ENCODE results near the gene GPBP1L1.
"Not testable (repeated sequence)": the region's sequence is repeated elsewhere in the genome, so short reads cannot be mapped to it uniquely, and the experiment has no call there.

GPBP1L1 gene

DNA sequence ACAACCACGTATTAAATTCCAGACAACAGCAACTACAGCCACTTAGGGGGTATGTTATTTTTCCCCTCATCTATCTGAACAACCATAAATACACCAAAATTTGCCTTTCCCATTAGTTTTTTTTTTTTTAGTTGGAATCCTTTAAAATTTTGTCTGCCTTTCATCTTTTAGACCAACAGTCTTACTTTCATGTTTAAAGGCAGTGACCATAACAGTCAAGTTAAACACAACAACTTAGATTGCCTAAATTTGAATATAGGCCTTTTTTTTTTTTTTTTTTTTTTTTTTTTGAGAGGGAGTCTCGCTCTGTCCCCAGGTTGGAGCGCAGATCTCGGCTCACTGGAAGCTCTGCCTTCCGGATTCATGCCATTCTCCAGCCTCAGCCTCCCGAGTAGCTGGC, 3.4 kb downstream of the GPBP1L1 start:
- DNase-seq (ENCODE audit: low spot score) = no peak

DNA sequence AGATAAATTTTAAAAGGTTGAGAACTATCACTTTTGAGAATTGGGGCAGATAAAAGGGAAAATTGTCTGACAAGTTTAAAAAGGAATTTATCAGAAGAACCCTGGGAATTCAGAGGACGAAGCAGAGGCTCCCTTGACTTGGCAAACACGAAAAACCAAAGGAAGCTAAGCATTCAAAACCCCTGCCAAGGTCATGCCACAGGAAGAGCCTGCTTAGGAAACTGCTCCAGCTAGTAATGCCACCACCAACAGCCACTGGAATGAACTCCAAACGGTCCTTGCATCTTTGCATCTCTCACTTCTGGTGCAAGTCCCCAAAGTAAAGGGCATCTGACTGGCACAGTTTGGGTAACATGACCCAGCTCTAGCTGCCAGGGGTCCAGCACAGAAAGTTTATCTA, 7.2 kb downstream of the GPBP1L1 start:
- no peak for DNase-seq (ENCODE audit: low spot score)

DNA sequence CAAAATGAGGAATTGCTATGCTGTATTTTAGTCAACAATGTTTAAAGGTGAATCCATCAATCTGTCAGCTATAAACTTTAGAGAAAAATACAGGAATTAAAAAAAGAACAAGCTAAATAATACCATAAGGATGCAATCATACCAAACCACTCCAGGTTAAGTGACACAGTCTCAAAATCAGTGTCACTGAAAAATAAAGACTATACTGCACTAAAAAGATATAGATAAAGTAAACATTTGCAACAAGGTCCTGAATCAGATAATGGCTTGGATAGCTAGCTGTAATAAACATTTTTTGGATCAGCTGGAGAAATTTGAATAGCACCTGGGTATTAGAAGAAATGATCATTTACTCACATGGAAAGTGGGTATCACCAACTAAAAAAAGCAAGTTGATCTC, 7.8 kb downstream of the GPBP1L1 start:
- no peak for DNase-seq (ENCODE audit: low spot score)

DNA sequence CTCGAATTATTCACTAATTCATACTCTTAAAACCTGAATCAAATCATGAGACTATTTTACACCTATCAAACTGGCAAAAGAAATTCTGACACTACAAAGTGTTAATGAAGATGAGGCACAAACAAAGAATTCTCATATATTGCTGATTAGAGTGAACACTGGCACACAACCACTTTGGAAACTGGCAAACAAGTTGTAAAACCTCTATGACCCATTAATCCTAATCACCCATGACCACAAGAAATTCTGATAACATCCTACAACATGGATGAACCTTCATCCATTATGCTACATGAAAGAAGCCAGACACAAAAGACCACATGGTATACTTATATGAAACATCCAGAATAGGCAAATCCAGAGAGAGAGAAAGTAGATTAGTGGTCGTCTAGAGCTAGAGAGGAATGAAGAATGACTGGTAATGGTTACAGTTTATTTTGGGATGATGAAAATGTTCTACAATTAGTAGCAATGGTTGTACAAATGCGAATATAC, 8.5 kb downstream of the GPBP1L1 start:
- DNase-seq (ENCODE audit: low spot score) = no peak

DNA sequence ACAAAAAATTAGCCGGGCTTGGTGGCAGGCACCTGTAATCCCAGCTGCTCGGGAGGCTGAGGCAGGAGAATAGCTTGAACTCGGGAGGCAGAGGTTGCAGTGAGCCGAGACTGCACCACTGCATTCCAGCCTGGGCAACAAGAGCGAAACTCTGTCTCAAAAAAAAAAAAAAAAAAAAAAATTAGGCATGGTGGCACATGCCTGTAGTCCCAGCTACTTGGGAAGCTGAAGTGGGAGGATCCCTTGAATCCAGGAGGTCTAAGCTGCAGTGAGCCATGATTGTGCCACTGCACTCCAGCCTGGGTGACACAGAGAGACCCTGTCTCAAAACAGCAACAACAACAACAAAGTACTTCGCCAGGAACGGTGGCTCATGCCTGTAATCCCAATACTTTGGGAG, 9.8 kb downstream of the GPBP1L1 start:
- DNase-seq (ENCODE audit: low spot score) = not testable (repeated sequence)

DNA sequence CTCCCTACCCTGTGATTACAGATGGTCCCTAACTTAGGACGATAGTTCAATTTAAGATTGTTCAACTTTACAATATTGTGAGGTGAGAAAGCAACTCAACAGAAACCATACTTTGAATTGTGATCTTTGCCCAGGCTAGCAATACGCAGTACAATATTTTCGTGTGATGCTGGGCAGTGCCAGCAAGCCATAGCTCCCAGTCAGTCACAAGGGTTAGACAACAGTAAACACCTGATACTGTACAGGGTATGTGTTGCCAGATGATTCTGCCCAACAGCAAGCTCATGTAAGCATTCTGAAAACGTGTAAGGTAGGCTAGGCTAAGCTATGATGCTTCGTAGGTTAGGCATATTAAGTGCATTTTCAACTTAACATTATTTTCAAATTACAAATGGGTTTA, 11.9 kb downstream of the GPBP1L1 start:
- DNase-seq (ENCODE audit: low spot score) = no peak

DNA sequence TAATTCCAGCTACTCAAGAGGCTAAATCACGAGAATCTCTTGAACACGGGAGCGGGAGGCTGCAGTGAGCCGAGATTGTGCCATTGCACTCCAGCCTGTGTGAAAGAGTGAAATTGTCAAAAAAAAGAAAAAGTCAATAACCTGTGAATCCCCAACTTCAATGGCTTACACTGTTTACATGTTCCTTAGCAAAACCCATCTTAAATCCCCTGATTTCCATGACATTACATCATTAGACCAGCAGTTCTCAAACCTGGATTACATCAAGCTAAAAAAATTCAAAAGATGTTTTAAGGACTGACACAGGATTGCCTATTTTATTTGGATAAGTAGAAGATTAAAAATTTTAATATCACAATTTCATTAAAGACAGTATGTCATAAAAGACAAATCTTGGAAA, 12.4 kb downstream of the GPBP1L1 start:
- no peak for DNase-seq (ENCODE audit: low spot score)

DNA sequence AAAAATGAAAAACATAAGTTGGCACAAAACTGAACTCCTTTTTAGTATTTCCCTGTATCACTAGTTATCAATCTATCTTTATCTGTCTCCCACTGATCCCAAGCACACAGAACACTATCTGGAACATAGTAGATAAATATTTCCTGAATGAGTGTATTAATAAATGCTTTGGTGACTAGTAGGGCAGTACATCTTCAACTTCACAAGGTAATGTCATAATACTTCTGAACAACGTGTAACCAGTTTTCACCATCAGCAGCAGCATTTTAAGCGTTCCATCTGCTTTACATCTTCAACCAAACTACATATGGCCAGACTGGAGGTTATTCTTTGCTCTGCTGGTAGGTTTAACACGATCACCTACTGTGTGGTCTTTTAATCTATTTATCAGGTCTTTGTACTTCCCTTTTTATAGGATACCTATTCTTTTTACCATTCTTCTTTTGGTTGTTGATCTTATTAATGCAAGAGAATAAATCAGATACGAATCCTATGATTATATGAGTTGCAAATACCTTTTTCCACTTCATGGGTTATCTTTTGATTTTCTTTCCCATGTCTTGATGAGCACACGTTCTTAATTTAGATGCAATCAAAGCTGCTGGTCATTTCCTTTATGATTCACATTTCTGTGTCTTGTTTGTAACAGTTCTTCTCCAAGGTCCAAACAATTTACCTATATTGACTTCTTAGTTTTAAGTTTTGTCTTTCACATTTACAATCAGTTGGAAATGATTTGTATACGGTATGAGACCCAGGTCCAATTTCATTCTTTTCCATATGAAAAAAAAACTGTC, 16.3 kb downstream of the GPBP1L1 start:
- no peak for DNase-seq (ENCODE audit: low spot score)

DNA sequence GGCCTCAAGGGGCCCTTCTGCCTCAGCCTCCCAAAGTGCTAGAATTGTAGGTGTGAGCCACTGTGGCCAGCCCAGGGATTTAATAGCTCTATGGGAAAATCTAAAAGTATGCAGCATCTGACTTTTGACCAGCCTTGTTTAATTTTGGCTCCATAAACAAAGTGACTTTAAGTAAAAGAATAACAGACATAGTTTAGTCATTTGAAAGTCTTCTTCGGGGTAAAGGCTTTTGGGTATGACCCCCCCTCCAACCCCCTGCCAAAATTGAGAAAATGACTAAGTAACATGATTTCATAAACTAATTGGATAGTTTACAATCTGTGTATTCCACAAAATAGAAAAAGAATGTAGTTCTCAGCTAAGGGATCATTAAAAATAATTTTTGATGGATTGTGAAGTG, 17.0 kb downstream of the GPBP1L1 start:
- no peak for DNase-seq (ENCODE audit: low spot score)

DNA sequence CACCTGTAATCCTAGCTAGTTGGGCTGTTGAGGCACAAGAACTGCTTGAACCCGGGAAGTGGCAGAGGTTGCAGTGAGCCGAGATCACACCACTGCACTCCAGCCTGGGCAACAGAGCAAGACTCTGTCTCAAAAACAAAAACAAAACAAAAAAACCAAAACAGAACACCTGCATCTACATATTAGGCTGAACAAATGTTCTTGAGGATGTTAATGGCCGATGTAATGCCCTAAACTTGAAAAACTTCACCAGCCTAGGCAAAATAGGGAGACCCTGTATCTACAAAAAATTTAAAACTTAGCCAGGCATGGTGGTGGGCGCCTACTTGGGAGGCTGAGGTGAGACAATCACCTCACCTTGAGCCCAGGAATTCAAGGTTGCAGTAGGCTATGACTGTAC, 17.8 kb downstream of the GPBP1L1 start:
- DNase-seq (ENCODE audit: low spot score) = no peak

DNA sequence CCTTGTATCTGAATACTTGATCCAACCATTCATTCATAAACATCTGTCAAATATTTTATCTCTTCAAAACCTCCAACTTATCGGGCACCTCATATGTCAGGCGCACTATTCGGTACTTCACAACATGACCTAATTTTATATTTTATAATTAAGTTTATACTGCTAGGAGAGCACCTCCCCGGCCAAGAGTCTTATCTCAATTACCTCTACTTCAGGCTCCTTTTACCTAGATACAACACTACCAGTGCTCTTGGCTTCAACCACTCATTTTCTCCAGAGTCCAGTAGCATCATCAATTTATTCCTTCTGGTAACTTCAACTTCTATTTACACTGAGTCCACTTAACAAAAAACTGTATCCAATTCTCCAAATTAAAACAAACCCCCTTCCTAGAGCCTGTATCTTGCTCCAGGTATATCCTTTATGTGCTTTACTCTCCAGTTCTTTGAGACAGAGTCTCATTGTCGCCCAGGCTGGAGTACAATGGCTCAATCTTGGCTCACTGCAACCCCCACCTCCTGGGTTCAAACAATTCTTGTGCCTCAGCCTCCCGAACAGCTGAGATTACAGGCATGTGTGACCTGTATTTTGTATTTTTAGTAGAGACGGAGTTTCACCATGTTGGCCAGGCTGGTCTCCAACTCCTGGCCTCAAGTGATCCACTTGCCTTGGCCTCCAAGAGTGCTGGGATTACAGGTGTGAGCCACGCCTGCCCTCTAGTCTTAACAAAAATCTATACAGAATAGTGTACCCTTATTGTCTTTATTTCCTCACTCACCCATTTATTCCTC, 18.8 kb downstream of the GPBP1L1 start:
- no peak for DNase-seq (ENCODE audit: low spot score)

DNA sequence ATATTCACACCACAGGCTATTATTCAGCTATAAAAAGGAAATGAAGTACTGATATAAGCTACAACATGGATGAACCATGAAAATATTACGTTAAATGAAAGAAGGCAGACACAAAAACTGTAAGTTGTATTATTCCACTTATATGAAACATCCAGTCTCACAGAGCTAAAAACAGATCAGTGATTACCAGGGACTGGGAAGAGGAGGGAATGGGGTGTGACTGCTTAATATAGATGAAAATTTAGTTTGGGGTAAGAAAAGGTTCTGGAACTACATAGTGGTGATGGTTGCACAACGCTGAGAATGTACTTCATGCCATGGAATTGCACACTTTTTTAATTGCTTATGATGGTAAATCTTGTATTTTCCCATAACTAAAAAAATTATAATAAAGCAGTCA, 19.5 kb downstream of the GPBP1L1 start:
- DNase-seq (ENCODE audit: low spot score) = no peak

DNA sequence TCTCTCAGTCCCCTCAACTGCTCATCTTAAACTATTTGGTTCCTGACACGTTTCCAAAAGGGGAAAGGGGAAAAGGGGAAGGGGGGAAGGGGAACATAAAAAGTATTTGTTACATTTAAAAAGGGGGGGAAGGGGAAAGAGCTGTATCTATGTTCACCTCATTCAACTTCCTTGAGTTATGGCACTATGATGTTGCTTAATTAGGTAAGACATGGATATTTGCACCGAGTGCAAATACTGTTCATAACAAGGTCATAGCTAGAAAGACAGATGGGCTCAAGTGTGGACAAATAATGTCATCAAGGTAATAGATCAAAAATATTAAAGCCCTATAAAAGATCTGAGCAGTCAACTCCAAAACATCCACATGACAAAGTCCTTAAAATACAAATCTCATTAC, 26.0 kb downstream of the GPBP1L1 start:
- DNase-seq (ENCODE audit: low spot score) = no peak

DNA sequence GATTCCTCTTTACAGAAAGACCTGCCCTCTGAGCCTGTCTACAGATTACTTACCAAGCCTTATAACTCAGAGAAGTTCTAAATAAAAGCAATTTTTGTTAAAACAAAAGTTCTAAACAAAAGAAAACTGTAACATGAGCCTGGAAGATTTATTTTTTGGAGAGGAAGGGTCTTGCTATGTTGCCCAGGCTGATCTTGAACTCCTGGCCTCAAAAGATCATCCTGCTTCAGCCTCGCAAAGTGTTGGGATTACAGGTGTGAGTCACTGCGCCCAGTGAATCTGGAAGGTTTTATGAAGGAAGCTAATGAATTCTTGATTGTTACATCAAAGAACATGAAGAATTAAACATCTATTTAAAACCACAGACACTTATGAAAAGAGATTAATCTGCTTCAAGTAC, 27.1 kb downstream of the GPBP1L1 start:
- no peak for DNase-seq (ENCODE audit: low spot score)

DNA sequence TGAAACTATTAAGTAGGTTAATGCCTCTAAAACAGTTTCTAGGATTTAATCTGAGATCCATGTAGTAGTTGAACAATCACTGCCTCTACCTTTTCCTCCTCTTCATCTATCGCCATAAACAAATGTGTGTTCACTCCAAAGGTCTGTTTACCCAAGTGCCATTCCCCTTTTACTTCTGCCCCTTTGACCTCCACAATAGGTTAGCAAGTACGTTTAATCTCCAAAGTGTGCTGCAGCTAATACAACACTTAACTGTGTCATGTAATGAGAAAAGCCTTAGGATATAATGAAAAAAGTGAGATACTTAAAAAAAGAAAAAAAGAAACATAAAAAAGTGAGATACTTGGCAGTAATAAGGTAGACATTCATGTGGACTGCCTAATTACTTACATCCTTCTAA, 28.2 kb downstream of the GPBP1L1 start:
- no peak for DNase-seq (ENCODE audit: low spot score)

DNA sequence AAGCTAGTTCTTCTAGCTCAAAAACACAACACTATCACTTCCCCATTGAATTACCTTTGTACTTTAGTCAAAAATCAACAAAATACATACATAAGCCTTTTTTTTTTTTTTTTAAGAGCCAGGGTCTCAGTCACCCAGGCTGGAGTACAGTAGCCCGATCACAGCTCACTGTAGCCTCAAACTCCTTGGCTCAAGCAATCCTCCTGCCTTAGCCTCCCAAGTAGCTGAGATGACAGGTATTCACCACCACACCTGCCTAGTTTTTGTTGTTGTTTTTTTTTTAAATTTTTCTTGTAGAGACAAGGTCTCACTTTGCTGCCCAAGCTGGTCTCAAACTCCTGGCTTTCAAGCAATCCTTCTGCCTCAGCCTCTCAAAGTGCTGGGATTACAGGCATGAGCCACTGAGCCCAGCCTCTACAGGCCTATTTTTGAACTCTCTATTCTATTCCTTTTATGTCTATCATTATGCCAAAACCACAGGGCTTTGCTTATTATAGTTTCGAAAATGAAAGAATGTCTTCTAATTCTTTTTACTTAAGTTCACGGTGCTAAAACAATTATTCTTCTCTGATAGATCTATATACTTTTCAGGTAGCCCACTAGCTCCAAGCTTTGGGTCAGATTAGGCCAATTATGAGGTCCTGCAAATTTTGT, 29.6 kb downstream of the GPBP1L1 start:
- no peak for DNase-seq (ENCODE audit: low spot score)

DNA sequence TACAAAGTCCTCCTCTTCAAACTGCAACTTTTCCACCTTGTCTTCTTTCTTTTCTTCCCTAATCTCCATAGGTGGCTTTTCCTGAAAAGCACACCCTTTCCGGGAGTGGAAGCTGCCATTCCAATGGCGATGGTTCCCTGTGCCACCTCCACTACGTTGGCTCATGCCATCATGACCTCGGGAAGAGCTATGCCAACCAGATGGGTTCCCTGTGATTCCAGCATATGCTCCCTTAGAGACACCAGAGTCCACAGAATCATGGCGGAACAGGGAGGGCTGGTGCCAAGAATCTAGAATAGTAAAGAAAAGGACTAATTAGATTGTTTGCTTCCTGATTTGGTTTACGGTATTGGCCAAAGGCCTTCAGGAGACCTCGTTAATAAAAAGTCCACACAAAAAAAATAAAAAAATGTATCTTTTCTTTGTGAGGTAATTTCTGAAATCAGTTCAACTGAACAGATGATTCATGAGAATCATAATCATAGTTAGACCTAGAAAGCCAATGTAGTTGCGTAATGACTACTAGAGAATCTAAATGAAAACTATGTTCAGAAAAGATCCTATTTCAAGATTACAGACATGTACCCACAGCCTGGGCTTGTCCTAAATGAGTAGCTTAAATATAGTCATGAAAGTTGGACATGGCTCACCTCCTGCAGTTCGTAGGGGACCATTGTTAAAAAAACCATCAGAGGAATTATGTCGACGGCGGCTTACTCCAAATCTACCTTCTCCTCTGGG, 31.6 kb downstream of the GPBP1L1 start:
- DNase-seq (ENCODE audit: low spot score) = no peak

DNA sequence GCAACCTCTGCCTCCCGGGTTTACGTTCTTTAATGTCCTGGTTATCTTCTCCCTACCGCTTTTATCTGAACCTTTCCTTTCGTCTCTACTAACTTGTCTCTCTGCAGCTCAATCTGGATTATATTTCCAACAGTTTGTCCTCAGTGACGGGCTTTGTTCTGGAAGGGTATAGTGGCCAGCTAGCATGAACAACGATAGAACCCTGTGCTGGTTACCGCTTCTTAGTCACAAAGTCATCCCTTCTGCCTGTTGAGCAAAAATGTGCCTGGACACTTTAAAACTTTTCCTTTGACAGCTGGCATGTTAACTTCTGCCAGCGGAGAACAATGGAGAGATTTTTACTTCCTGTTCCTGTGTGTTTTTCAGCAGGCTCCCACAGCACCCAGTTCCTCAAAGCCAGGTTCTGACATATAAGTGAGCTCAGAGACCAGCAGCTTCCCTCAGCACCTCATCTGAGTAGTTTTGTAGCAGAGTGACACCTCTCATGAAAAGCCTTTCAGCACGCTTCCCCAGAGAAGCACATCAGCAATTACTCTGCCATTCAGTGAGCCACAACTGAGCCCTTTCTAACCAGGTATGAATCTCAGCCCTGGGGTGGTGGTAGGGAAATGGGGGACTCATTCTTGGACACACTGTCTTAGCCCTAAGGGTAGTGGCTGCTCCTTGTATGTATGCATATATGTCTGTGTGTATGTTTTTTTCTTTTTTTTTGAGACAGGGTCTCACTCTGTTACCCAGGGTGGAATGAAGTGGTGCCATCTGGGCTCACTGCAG, 38.9 kb downstream of the GPBP1L1 start:
- no peak for DNase-seq (ENCODE audit: low spot score)

DNA sequence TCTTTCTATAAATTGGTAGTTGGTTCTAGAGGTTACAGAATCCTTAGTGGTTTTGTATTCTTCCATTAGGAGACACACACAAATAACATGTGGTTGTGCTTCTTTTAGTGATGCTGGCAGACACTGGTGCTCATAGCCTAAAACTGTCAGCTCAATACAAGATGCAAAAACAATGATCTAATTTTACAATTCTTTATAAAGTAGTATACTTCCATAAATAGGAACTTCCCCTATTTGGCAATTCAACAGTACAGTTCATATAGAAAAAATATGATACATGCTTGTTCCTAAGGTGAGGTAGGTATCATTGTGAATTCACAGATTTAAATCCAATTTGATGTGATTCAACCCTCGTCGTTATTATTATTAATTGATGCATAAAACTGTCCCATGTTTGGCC, 41.7 kb downstream of the GPBP1L1 start:
- no peak for DNase-seq (ENCODE audit: low spot score)

DNA sequence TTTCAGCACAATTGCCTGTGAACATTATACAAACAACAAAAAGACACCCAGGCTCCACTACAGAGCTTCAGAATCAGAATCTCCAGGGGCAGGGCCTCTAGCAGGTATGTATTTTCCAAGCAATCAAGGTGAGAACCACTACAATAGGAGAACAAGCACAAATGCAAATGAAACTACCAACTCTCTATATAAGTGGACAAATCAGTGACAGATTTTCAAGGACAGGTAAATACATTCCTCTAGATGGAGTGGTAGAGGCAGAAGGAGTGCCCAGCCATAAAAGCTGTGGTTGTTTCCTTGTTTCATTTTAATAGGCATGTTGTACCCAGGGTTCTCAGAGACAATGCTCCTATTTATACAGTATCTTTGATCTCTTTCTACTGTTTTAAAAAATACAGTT, 42.4 kb downstream of the GPBP1L1 start:
- DNase-seq (ENCODE audit: low spot score) = no peak

DNA sequence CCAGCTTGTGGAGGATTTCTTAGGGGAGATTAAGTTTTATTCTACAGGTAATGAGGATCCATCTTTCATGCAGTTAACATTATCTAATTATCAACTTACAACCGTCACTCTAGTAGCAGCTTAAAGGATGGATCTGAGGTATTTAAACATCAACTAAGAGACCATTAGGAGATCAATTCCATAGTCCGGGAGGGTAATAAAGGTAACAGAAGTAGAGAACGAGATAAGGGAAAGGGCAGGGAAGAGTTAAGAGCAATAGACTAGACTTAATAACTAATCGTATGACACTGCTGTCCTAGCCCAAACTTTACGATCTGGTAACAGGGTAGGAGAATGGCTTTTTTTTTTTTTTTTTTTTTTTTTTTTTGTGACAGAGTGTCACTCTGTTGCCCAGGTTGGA, 43.0 kb downstream of the GPBP1L1 start:
- DNase-seq (ENCODE audit: low spot score) = no peak
